ENCODE measurements around the gene RAD51B. TPM values are rescaled to one million over a fixed set of nuclear protein-coding genes. Genes with fewer than 3 reads are reported as not detected.

The RAD51B gene
- total RNA-seq, 1 experiment from 2014 or later: 20.0 TPM

- Histone ChIP-seq H3K27ac (ENCODE audit: low read depth, low read length) (no peak overlapping the region), H2AFZ (ENCODE audit: low read depth, low read length, poor library complexity, severe bottlenecking) (no peak overlapping the region), H3K4me2 (ENCODE audit: low read length) (no peak overlapping the region), H3K4me3 (replicated peaks in 1 of 2; ENCODE audit: low read depth in 1 of 2, low read length in 2 of 2) (no peak overlapping the region), H3K79me2 (ENCODE audit: insufficient read depth, low read length) (no peaks in the 10 kb centered on the region), H3K9me3 (ENCODE audit: control insufficient read depth in 1 of 2, insufficient read depth in 1 of 2, low read depth in 1 of 2, low read length in 2 of 2) (no peaks in the 10 kb centered on the region), H3K9me2 (ENCODE audit: insufficient read depth) (no peaks in the 10 kb centered on the region), H3K27me3 (ENCODE audit: insufficient read depth, low read length) (no peaks in the 10 kb centered on the region), H3K9ac (ENCODE audit: low read length) (no peak overlapping the region), H3K4me1 (ENCODE audit: control insufficient read depth in 1 of 2, insufficient read depth in 2 of 2, low read length in 2 of 2) (peaks cover 51 to 57% of the 10 kb centered on the region in 2 experiments), H4K20me1 (ENCODE audit: insufficient read depth) (no peaks in the 10 kb centered on the region), H3K36me3 (ENCODE audit: control insufficient read depth in 1 of 2, insufficient read depth in 2 of 2, low read length in 2 of 2) (no peaks in the 10 kb centered on the region)
- intact Hi-C loops (cut with micrococcal nuclease): no loop called here
- BruUV-seq (replicated peaks): no TSS peak
- CTCF ChIA-PET: no interaction called here
- TF ChIP-seq ATF3 (IDR thresholded peaks at IDR 0.05) (no peak), TCF7L2 (IDR thresholded peaks at IDR 0.05; ENCODE audit: borderline replicate concordance, extremely low read depth, insufficient read depth, insufficient read length) (no peak), REST (IDR thresholded peaks at IDR 0.05; ENCODE audit: low read depth) (no peak), FOSL1 (IDR thresholded peaks at IDR 0.05; ENCODE audit: low read depth) (no peak), EZH2phosphoT487 (IDR thresholded peaks at IDR 0.05; ENCODE audit: borderline replicate concordance) (no peak), RAD21 (IDR thresholded peaks at IDR 0.05; ENCODE audit: low read depth) (no peak), JUND (IDR thresholded peaks at IDR 0.05) (no peak), SP1 (IDR thresholded peaks at IDR 0.05; ENCODE audit: low read depth) (no peak), ZFX (IDR thresholded peaks at IDR 0.05) (no peak), CTCF (IDR thresholded peaks at IDR 0.05 in 2 of 3, conservative IDR thresholded peaks at IDR 0.05 in 1 of 3; ENCODE audit: borderline replicate concordance in 1 of 3, insufficient read depth in 1 of 3, low read depth in 2 of 3, low read length in 2 of 3) (no peak), POLR2A (IDR thresholded peaks at IDR 0.05; ENCODE audit: borderline replicate concordance, extremely low read depth, insufficient read depth, insufficient read length) (no peak), CBX3 (IDR thresholded peaks at IDR 0.05; ENCODE audit: low read depth) (no peak), ZBTB33 (IDR thresholded peaks at IDR 0.05; ENCODE audit: extremely low read depth, insufficient replicate concordance, low read length) (no peak), CEBPB (IDR thresholded peaks at IDR 0.05; ENCODE audit: low read depth) (no peak), SIN3A (IDR thresholded peaks at IDR 0.05; ENCODE audit: low read depth) (no peak), POLR2AphosphoS5 (IDR thresholded peaks at IDR 0.05; ENCODE audit: low read depth, low read length) (no peak), YY1 (IDR thresholded peaks at IDR 0.05; ENCODE audit: extremely low read depth, insufficient replicate concordance, low read depth, low read length) (no peak), ZNF274 (IDR thresholded peaks at IDR 0.05; ENCODE audit: low read depth, low read length) (no peak), SRF (IDR thresholded peaks at IDR 0.05; ENCODE audit: low read depth) (no peak)
- ATAC-seq (no peak), DNase-seq (ENCODE audit: low read depth, low spot score) (no peak)
- RAD21 ChIA-PET (ENCODE audit: low non-redundant PET in 1 of 2, low total read pairs in 2 of 2, uncharacterized antibody in 2 of 2, unreplicated experiment in 2 of 2): no interaction called here
- POLR2A ChIA-PET: interaction anchor here (0.7 kb wide), 1 partner anchor 12 kb away, joined by 3 read pairs; no protein-coding TSS in a partner anchor
Observed at GRCh38 chr14:68574461-68574860, 754.9 kb downstream of the RAD51B start.

Measured in HCT116 (cell line).